ENCODE data around the gene NCKAP5. TPM values are rescaled to one million over a fixed set of nuclear protein-coding genes. Genes with fewer than 3 reads are reported as not detected.

NCKAP5 gene
- total and polyA plus RNA-seq, 2 experiments from 2014 or later, result 0.21 to 0.31 TPM

DNA sequence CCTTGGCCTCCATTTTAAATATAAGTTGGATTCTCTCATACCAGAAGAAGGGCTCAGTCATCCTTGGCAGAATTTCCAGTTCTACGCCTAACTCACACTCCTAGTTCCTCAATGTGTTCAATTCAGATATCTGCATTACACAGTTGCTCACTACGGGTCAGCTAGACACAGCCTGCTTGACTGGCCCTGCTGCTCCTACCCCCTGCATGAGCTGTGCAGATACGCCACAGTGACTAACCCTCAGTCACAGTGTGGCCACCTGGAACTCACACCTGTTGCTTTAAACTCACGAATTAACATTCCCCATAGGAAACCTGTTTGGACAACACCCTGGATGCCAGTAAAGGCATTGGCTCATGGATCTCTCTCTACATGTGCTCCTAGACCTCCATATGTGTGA lies 429.6 kb downstream of the NCKAP5 start:
- no peak for DNase-seq (ENCODE audit: low read depth in 1 of 2, low spot score in 1 of 2)
- no peak for TF ChIP-seq CTCF (IDR thresholded peaks at IDR 0.05; ENCODE audit: low read depth, low read length)

GRCh38 chr2:133135035-133135654 lies 433.1 kb downstream of the NCKAP5 start:
- Histone ChIP-seq H3K4me3 (no peak overlapping the region), H3K4me1 (ENCODE audit: low read depth) (no peaks in the 10 kb centered on the region), H3K36me3 (no peaks in the 10 kb centered on the region), H3K27me3 (no peaks in the 10 kb centered on the region), H3K27ac (no peak overlapping the region), H3K9me3 (ENCODE audit: low read depth) (no peaks in the 10 kb centered on the region)
- no peak for TF ChIP-seq CTCF (IDR thresholded peaks at IDR 0.05; ENCODE audit: low read depth, low read length)
- DNase-seq (ENCODE audit: low read depth in 1 of 2, low spot score in 1 of 2), result no peak

More for the DNA sequence above, 429.6 kb downstream of the NCKAP5 start:
- Histone ChIP-seq H3K9me3 (ENCODE audit: low read depth) (no peaks in the 10 kb centered on the region), H3K4me1 (ENCODE audit: low read depth) (no peaks in the 10 kb centered on the region), H3K27ac (no peak overlapping the region), H3K4me3 (no peak overlapping the region), H3K36me3 (no peaks in the 10 kb centered on the region), H3K27me3 (no peaks in the 10 kb centered on the region)

GRCh38 chr2:133130548-133131246 lies 437.6 kb downstream of the NCKAP5 start:
- no peak for DNase-seq (ENCODE audit: low read depth in 1 of 2, low spot score in 1 of 2)
- Histone ChIP-seq H3K27me3 (no peaks in the 10 kb centered on the region), H3K27ac (no peak overlapping the region), H3K4me3 (no peak overlapping the region), H3K9me3 (ENCODE audit: low read depth) (no peaks in the 10 kb centered on the region), H3K36me3 (no peaks in the 10 kb centered on the region), H3K4me1 (ENCODE audit: low read depth) (no peaks in the 10 kb centered on the region)
- TF ChIP-seq CTCF (IDR thresholded peaks at IDR 0.05; ENCODE audit: low read depth, low read length), result no peak

GRCh38 chr2:133124446-133124845 lies 443.8 kb downstream of the NCKAP5 start:
- Histone ChIP-seq H3K9me3 (ENCODE audit: low read depth) (no peaks in the 10 kb centered on the region), H3K36me3 (no peaks in the 10 kb centered on the region), H3K27me3 (peaks cover 8% of the 10 kb centered on the region), H3K4me3 (no peak overlapping the region), H3K4me1 (ENCODE audit: low read depth) (no peaks in the 10 kb centered on the region), H3K27ac (no peak overlapping the region)
- DNase-seq (ENCODE audit: low read depth in 1 of 2, low spot score in 1 of 2), result no peak
- no peak for TF ChIP-seq CTCF (IDR thresholded peaks at IDR 0.05; ENCODE audit: low read depth, low read length)

- no peak for DNase-seq (ENCODE audit: low read depth in 1 of 2, low spot score in 1 of 2)
- Histone ChIP-seq H3K27me3 (peaks cover 8% of the 10 kb centered on the region), H3K4me3 (no peak overlapping the region), H3K27ac (no peak overlapping the region), H3K4me1 (ENCODE audit: low read depth) (no peaks in the 10 kb centered on the region), H3K36me3 (no peaks in the 10 kb centered on the region), H3K9me3 (ENCODE audit: low read depth) (no peaks in the 10 kb centered on the region)
- no peak for TF ChIP-seq CTCF (IDR thresholded peaks at IDR 0.05; ENCODE audit: low read depth, low read length)
These were observed 444.4 kb downstream of the NCKAP5 start for GRCh38 chr2:133123904-133124303.

All from cardiac muscle cell (in vitro differentiated cells and primary cell).